WTC11 (cell line): ENCODE results near the gene REEP3. TPM values are rescaled to one million over a fixed set of nuclear protein-coding genes. Genes with fewer than 3 reads are reported as not detected.

ENCODE experiments used
- ATAC-seq: fragments of 200-7000 bp; cut with Tn5 transposase; 2 replicates; pipeline ENCODE4 v1.10.0; 2021; ENCODE audit warnings: mild to moderate bottlenecking, moderate library complexity
- CTCF ChIA-PET: fragments of 300-600 bp; sonication (Branson Sonifier 250); formaldehyde crosslinking; loops from one replicate; lab custom pipeline; 2021; ENCODE audit warnings: antibody characterized with exemption; lab: Charles Lee
- POLR2A ChIA-PET: fragments of 350-600 bp; sonication (Branson Sonifier 250); formaldehyde crosslinking; loops from one replicate; lab custom pipeline; 2021; ENCODE audit warnings: antibody characterized with exemption; lab: Charles Lee
- DNase-seq: peaks from one replicate; pipeline ENCODE4 v3.0.0; 2021; ENCODE audit warnings: low spot score
- H3K27ac Mint-ChIP-seq: 2 replicates; pipeline ENCODE4 v1.8.0; 2021; ENCODE audit warnings: mixed read lengths
- H3K27me3 Mint-ChIP-seq: 2 replicates; pipeline ENCODE4 v1.8.0; 2021; ENCODE audit warnings: low read depth, mild to moderate bottlenecking, moderate library complexity, mixed read lengths
- H3K36me3 Mint-ChIP-seq: 2 replicates; pipeline ENCODE4 v1.8.0; 2021; ENCODE audit warnings: mixed read lengths
- H3K4me1 Mint-ChIP-seq: 2 replicates; pipeline ENCODE4 v1.8.0; 2022; ENCODE audit warnings: mixed read lengths
- H3K4me3 Mint-ChIP-seq: 2 replicates; pipeline ENCODE4 v1.8.0; 2021; ENCODE audit warnings: mild to moderate bottlenecking, moderate library complexity, mixed read lengths
- H3K9me3 Mint-ChIP-seq: 2 replicates; pipeline ENCODE4 v1.8.0; 2021; ENCODE audit warnings: mixed read lengths
- CBFB ChIP-seq: sonication (generic); formaldehyde crosslinking; IDR thresholded peaks from 2 replicates; pipeline ENCODE4 v1.8.1; 2022; ENCODE audit warnings: mild to moderate bottlenecking, low read depth, missing genetic modification reagents
- CREM ChIP-seq: sonication (generic); formaldehyde crosslinking; IDR thresholded peaks from 2 replicates; pipeline ENCODE4 v1.8.1; 2022; ENCODE audit warnings: mild to moderate bottlenecking, missing genetic modification reagents, moderate library complexity
- ELF4 ChIP-seq: sonication (generic); formaldehyde crosslinking; IDR thresholded peaks from 2 replicates; pipeline ENCODE4 v1.8.1; 2022; ENCODE audit warnings: low read depth, mild to moderate bottlenecking, moderate library complexity, missing genetic modification reagents
- EMX1 ChIP-seq: fragments of 250-450 bp; sonication (Bioruptor Pico); IDR thresholded peaks from 2 replicates; pipeline ENCODE4 v1.8.0; 2021; ENCODE audit warnings: mild to moderate bottlenecking
- FOXP1 ChIP-seq: sonication (generic); formaldehyde crosslinking; IDR thresholded peaks from 2 replicates; pipeline ENCODE4 v1.8.0; 2022; ENCODE audit warnings: missing genetic modification reagents, mild to moderate bottlenecking, moderate library complexity, borderline replicate concordance
- GABPB1 ChIP-seq: sonication (generic); formaldehyde crosslinking; IDR thresholded peaks from 2 replicates; pipeline ENCODE4 v1.8.1; 2023; ENCODE audit warnings: mild to moderate bottlenecking, missing genetic modification reagents
- HMGA2 ChIP-seq: fragments of 250-450 bp; sonication (Bioruptor Pico); IDR thresholded peaks from 2 replicates; pipeline ENCODE4 v1.4.0; 2021; ENCODE audit warnings: mild to moderate bottlenecking, moderate library complexity
- IRF1 ChIP-seq: sonication (generic); formaldehyde crosslinking; IDR thresholded peaks from 2 replicates; pipeline ENCODE4 v1.8.0; 2023; ENCODE audit warnings: missing genetic modification reagents
- KAT7 ChIP-seq: sonication (generic); formaldehyde crosslinking; IDR thresholded peaks from 2 replicates; pipeline ENCODE4 v1.8.1; 2023; ENCODE audit warnings: missing genetic modification reagents, mild to moderate bottlenecking, borderline replicate concordance
- NFE2L1 ChIP-seq: sonication (generic); formaldehyde crosslinking; IDR thresholded peaks from 2 replicates; pipeline ENCODE4 v1.8.1; 2023; ENCODE audit warnings: missing genetic modification reagents
- NFYB ChIP-seq: sonication (generic); formaldehyde crosslinking; conservative IDR thresholded peaks from 2 replicates; pipeline ENCODE4 v1.8.0; 2022; ENCODE audit warnings: low read depth, missing genetic modification reagents
- NR3C1 ChIP-seq: sonication (generic); formaldehyde crosslinking; conservative IDR thresholded peaks from 2 replicates; pipeline ENCODE4 v1.8.1; 2023; ENCODE audit warnings: low read depth, mild to moderate bottlenecking, missing genetic modification reagents
- RELA ChIP-seq: sonication (generic); formaldehyde crosslinking; IDR thresholded peaks from 2 replicates; pipeline ENCODE4 v1.8.1; 2022; ENCODE audit warnings: missing genetic modification reagents, mild to moderate bottlenecking, borderline replicate concordance
- SMAD3 ChIP-seq: sonication (generic); formaldehyde crosslinking; IDR thresholded peaks from 2 replicates; pipeline ENCODE4 v1.8.0; 2022; ENCODE audit warnings: missing genetic modification reagents, mild to moderate bottlenecking, borderline replicate concordance
- ZNF121 ChIP-seq: sonication (generic); formaldehyde crosslinking; IDR thresholded peaks from 2 replicates; pipeline ENCODE4 v1.8.0; 2023; ENCODE audit warnings: missing genetic modification reagents
- ZNF281 ChIP-seq: sonication (generic); formaldehyde crosslinking; IDR thresholded peaks from 2 replicates; pipeline ENCODE4 v1.8.0; 2023; ENCODE audit warnings: mild to moderate bottlenecking, missing genetic modification reagents
- ZNF396 ChIP-seq: fragments of 250-450 bp; sonication (Bioruptor Pico); IDR thresholded peaks from 2 replicates; pipeline ENCODE4 v1.8.0; 2021; ENCODE audit warnings: mild to moderate bottlenecking, moderate library complexity, borderline replicate concordance
- ZNF416 ChIP-seq: fragments of 250-450 bp; sonication (Bioruptor Pico); IDR thresholded peaks from 2 replicates; pipeline ENCODE4 v1.9.0; 2021; ENCODE audit warnings: mild to moderate bottlenecking, inconsistent platforms
- total RNA-seq: library from RNA; stranded (reverse); gene quantifications from 3 replicates; pipeline ENCODE4 v1.2.3, GENCODE V29; 2021
- TF ChIP-seq, protein P1 (sequence below): fragments of 250-450 bp; sonication (Bioruptor Pico); IDR thresholded peaks from 2 replicates; pipeline ENCODE4 v2.1.2; 2022; ENCODE audit warnings: mild to moderate bottlenecking, moderate library complexity
- TF ChIP-seq, protein P2 (sequence below): fragments of 250-450 bp; sonication (Bioruptor Pico); IDR thresholded peaks from 2 replicates; pipeline ENCODE4 v1.9.0; 2021; ENCODE audit warnings: mild to moderate bottlenecking
- TF ChIP-seq, protein P3 (sequence below): fragments of 250-450 bp; sonication (Bioruptor Pico); IDR thresholded peaks from 2 replicates; pipeline ENCODE4 v1.9.0; 2021; ENCODE audit warnings: moderate library complexity, mild to moderate bottlenecking, inconsistent platforms, borderline replicate concordance
- TF ChIP-seq, protein P4 (sequence below): sonication (generic); formaldehyde crosslinking; IDR thresholded peaks from 2 replicates; pipeline ENCODE4 v1.8.0; 2022; ENCODE audit warnings: mild to moderate bottlenecking, missing genetic modification reagents

The REEP3 gene
- total RNA-seq, 1 experiment from 2014 or later: 18.5 TPM

DNA sequence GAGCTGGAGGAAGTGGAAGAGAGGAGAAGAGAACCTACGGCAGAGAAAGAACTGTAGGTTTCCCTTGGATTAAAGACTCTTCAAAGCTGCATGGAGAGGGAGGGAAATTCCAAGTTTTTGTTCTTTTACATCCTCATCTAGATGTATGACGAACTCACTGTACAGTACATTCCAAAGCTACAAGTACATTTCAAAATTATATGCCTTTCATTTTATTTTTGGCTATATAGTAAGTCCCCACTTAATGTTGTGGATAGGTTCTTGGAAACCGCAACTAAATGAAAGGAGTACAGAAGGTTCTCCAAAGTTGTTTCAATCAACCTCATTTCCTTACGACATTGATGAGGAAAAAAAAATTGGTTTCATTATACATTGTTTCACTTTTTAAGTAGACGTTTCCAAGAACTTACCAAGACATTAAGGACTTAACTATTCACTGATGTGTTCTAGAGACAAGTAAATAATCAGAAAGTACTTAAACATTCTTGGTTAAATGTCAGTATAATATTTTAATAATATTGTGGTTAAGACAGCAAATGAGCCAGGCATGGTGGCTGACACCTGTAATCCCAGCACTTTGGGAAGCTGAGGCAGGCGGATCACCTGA lies 39.3 kb upstream of the REEP3 start:
- Mint-ChIP-seq H3K36me3 (no peaks in the 10 kb centered on the region), H3K27me3 (no peaks in the 10 kb centered on the region), H3K4me3 (no peak overlapping the region), H3K27ac (peak overlapping the region; percentile 72; the same call in 1 of the 2 replicates), H3K9me3 (no peaks in the 10 kb centered on the region), H3K4me1 (peaks cover 34% of the 10 kb centered on the region)
- ATAC-seq (no peak), DNase-seq (no peak)
- ChIA-PET POLR2A (no interaction called here), CTCF (no interaction called here)
- TF ChIP-seq ZNF281 (CRISPR knock-in tag) (no peak), ZNF416 (CRISPR knock-in tag) (no peak), RELA (no peak), KAT7 (CRISPR knock-in tag) (no peak), NFE2L1 (CRISPR knock-in tag) (no peak), NR3C1 (CRISPR knock-in tag) (no peak), FOXP1 (CRISPR knock-in tag) (no peak), CREM (no peak), SMAD3 (CRISPR knock-in tag) (no peak), IRF1 (no peak), CBFB (no peak), ELF4 (no peak)

DNA sequence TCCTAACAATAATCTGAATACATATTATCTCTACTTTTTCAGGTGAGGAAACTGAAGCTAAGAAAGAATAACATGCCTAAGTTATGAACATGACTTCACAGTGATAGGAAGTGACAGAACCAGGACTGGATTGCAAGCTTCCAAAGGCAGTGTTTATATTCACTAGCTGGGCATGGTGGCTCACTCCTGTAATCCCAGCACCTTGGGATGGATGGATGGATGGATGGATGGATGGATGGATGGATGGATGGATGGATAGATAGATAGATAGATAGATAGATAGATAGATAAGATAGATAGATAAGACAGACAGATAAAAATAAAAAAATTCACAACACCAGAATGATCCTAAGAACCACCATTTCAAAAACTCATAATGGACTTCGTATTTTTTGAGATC lies 37.2 kb upstream of the REEP3 start:
- POLR2A ChIA-PET: no interaction called here
- H3K36me3 Mint-ChIP-seq: no peaks in the 10 kb centered on the region
- peaks cover 17% of the 10 kb centered on the region for H3K4me1 Mint-ChIP-seq
- CTCF ChIA-PET: no interaction called here
- H3K27ac Mint-ChIP-seq: no peak overlapping the region
- no peaks in the 10 kb centered on the region for H3K27me3 Mint-ChIP-seq
- no peak overlapping the region for H3K4me3 Mint-ChIP-seq
- ATAC-seq (no peak), DNase-seq (no peak)
- no peaks in the 10 kb centered on the region for H3K9me3 Mint-ChIP-seq
- TF ChIP-seq HMGA2 (CRISPR knock-in tag): no peak
- TF ChIP-seq ZNF396 (CRISPR knock-in tag): no peak
- TF ChIP-seq, protein P1, sequence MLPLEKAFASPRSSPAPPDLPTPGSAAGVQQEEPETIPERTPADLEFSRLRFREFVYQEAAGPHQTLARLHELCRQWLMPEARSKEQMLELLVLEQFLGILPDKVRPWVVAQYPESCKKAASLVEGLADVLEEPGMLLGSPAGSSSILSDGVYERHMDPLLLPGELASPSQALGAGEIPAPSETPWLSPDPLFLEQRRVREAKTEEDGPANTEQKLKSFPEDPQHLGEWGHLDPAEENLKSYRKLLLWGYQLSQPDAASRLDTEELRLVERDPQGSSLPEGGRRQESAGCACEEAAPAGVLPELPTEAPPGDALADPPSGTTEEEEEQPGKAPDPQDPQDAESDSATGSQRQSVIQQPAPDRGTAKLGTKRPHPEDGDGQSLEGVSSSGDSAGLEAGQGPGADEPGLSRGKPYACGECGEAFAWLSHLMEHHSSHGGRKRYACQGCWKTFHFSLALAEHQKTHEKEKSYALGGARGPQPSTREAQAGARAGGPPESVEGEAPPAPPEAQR (CRISPR knock-in tag): no peak
- no peak for TF ChIP-seq ZNF281 (CRISPR knock-in tag)
- TF ChIP-seq EMX1: no peak
- TF ChIP-seq ZNF416 (CRISPR knock-in tag): no peak
- no peak for TF ChIP-seq GABPB1
- TF ChIP-seq, protein P2, sequence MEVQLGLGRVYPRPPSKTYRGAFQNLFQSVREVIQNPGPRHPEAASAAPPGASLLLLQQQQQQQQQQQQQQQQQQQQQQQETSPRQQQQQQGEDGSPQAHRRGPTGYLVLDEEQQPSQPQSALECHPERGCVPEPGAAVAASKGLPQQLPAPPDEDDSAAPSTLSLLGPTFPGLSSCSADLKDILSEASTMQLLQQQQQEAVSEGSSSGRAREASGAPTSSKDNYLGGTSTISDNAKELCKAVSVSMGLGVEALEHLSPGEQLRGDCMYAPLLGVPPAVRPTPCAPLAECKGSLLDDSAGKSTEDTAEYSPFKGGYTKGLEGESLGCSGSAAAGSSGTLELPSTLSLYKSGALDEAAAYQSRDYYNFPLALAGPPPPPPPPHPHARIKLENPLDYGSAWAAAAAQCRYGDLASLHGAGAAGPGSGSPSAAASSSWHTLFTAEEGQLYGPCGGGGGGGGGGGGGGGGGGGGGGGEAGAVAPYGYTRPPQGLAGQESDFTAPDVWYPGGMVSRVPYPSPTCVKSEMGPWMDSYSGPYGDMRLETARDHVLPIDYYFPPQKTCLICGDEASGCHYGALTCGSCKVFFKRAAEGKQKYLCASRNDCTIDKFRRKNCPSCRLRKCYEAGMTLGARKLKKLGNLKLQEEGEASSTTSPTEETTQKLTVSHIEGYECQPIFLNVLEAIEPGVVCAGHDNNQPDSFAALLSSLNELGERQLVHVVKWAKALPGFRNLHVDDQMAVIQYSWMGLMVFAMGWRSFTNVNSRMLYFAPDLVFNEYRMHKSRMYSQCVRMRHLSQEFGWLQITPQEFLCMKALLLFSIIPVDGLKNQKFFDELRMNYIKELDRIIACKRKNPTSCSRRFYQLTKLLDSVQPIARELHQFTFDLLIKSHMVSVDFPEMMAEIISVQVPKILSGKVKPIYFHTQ (CRISPR knock-in tag): no peak
- no peak for TF ChIP-seq FOXP1 (CRISPR knock-in tag)
- TF ChIP-seq, protein P3, sequence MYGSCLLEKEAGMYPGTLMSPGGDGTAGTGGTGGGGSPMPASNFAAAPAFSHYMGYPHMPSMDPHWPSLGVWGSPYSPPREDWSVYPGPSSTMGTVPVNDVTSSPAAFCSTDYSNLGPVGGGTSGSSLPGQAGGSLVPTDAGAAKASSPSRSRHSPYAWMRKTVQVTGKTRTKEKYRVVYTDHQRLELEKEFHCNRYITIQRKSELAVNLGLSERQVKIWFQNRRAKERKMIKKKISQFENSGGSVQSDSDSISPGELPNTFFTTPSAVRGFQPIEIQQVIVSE (CRISPR knock-in tag): no peak
- TF ChIP-seq, protein P4, sequence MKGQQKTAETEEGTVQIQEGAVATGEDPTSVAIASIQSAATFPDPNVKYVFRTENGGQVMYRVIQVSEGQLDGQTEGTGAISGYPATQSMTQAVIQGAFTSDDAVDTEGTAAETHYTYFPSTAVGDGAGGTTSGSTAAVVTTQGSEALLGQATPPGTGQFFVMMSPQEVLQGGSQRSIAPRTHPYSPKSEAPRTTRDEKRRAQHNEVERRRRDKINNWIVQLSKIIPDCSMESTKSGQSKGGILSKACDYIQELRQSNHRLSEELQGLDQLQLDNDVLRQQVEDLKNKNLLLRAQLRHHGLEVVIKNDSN (CRISPR knock-in tag): no peak
- no peak for TF ChIP-seq NFYB
- TF ChIP-seq NR3C1 (CRISPR knock-in tag): no peak
- no peak for TF ChIP-seq IRF1
- no peak for TF ChIP-seq ZNF121 (CRISPR knock-in tag)
